Testis (tissue), 2 donors: ENCODE results near the gene PRDM15.

Source experiments
- POLR2A ChIP-seq: fragments of 450-650 bp; IDR thresholded peaks from one replicate; pipeline ENCODE4 v1.6.1; 2017; ENCODE audit warnings: antibody characterized with exemption, mild to moderate bottlenecking, moderate library complexity
- TF ChIP-seq, protein P1 (sequence below), 3 experiments: fragments of 450-650 bp in 2 of 3; fragments of 200-600 bp in 1 of 3; sonication (generic) in 1 of 3; IDR thresholded peaks; one replicate each; pipeline ENCODE4 v1.5.1; 2016 to 2019; ENCODE audit warnings: antibody characterized with exemption in 3 of 3, mild to moderate bottlenecking in 2 of 3, moderate library complexity in 1 of 3

DNA sequence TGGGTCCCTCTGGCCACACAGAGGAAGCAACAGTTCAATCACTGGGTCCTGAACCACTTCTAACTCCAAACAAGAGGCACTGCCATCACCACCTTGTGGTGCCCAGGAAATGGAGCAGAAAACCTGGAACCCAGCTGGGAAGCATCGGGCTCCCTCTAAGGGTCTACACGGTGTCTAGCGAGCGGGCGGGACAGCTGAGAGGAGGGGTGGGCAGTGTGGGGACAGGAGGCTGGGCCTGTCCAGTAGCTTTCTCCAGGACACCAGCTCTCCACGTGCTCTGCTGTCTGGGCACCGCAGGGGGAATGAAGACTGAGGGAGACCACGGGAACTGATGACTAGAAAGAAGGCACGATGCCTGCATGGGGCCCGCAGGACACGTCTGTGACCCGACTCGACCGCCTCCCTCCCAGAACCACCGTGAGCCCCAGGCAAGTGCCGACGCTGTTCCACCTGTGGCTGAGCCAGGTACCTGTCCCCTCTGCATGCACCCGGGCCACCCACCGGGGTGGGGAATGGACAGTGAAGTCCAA is 5.4 kb upstream of the PRDM15 start:
- TF ChIP-seq, protein P1, sequence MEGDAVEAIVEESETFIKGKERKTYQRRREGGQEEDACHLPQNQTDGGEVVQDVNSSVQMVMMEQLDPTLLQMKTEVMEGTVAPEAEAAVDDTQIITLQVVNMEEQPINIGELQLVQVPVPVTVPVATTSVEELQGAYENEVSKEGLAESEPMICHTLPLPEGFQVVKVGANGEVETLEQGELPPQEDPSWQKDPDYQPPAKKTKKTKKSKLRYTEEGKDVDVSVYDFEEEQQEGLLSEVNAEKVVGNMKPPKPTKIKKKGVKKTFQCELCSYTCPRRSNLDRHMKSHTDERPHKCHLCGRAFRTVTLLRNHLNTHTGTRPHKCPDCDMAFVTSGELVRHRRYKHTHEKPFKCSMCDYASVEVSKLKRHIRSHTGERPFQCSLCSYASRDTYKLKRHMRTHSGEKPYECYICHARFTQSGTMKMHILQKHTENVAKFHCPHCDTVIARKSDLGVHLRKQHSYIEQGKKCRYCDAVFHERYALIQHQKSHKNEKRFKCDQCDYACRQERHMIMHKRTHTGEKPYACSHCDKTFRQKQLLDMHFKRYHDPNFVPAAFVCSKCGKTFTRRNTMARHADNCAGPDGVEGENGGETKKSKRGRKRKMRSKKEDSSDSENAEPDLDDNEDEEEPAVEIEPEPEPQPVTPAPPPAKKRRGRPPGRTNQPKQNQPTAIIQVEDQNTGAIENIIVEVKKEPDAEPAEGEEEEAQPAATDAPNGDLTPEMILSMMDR (IDR thresholded peaks at IDR 0.05): no peak
- no peak for TF ChIP-seq POLR2A
